Osteocyte (in vitro differentiated cells): Measurements from ENCODE around the gene PRDM16. TPM values are rescaled to one million over a fixed set of nuclear protein-coding genes. Genes with fewer than 3 reads are reported as not detected.

Experiments
- DNase-seq: peaks from one replicate; pipeline ENCODE4 v3.0.0; 2021; ENCODE audit warnings: mixed read lengths; ENCODE audit not compliant: unreplicated experiment; ENCODE audit errors: extremely low spot score
- H3K27ac Mint-ChIP-seq: one replicate; pipeline ENCODE4 v1.8.0; 2021; ENCODE audit warnings: mild to moderate bottlenecking, mixed read lengths; ENCODE audit not compliant: unreplicated experiment
- H3K27me3 Mint-ChIP-seq: one replicate; pipeline ENCODE4 v1.8.0; 2021; ENCODE audit warnings: mixed read lengths; ENCODE audit not compliant: unreplicated experiment
- H3K36me3 Mint-ChIP-seq: one replicate; pipeline ENCODE4 v1.8.0; 2021; ENCODE audit warnings: mixed read lengths; ENCODE audit not compliant: unreplicated experiment
- H3K4me1 Mint-ChIP-seq: one replicate; pipeline ENCODE4 v1.8.0; 2021; ENCODE audit warnings: mixed read lengths; ENCODE audit not compliant: unreplicated experiment
- H3K4me3 Mint-ChIP-seq: one replicate; pipeline ENCODE4 v1.8.0; 2021; ENCODE audit warnings: mild to moderate bottlenecking, moderate library complexity, mixed read lengths; ENCODE audit not compliant: unreplicated experiment
- H3K9me3 Mint-ChIP-seq: one replicate; pipeline ENCODE4 v1.8.0; 2021; ENCODE audit warnings: mixed read lengths; ENCODE audit not compliant: unreplicated experiment
- CTCF ChIP-seq: fragments of 200-600 bp; sonication (generic); IDR thresholded peaks from 2 replicates; pipeline ENCODE4 v1.5.0; 2021; ENCODE audit warnings: antibody characterized with exemption, mild to moderate bottlenecking, moderate library complexity
- total RNA-seq: library from RNA; stranded (reverse); gene quantifications from 2 replicates; pipeline ENCODE4 v1.2.1, GENCODE V29; 2021

The PRDM16 gene
- total RNA-seq, 1 donor from 2014 or later = 7.1 TPM

GRCh38 chr1:3038571-3039181 is 30.3 kb upstream of the PRDM16 start:
- no peaks in the 10 kb centered on the region for H3K36me3 Mint-ChIP-seq
- peaks cover 4% of the 10 kb centered on the region for H3K27me3 Mint-ChIP-seq
- H3K4me1 Mint-ChIP-seq = no peaks in the 10 kb centered on the region
- no peak for TF ChIP-seq CTCF
- DNase-seq = no peak
- no peak overlapping the region for H3K27ac Mint-ChIP-seq
- no peaks in the 10 kb centered on the region for H3K9me3 Mint-ChIP-seq
- no peak overlapping the region for H3K4me3 Mint-ChIP-seq

- Mint-ChIP-seq H3K27ac (no peak overlapping the region), H3K4me1 (no peaks in the 10 kb centered on the region), H3K36me3 (no peaks in the 10 kb centered on the region), H3K4me3 (no peak overlapping the region), H3K27me3 (peaks cover 11% of the 10 kb centered on the region), H3K9me3 (no peaks in the 10 kb centered on the region)
- no peak for TF ChIP-seq CTCF
- DNase-seq = no peak
Observed at GRCh38 chr1:3040004-3040403, 29.0 kb upstream of the PRDM16 start.

- TF ChIP-seq CTCF = no peak
- DNase-seq = no peak
- Mint-ChIP-seq H3K36me3 (no peaks in the 10 kb centered on the region), H3K4me3 (no peak overlapping the region), H3K27me3 (peaks cover 23% of the 10 kb centered on the region), H3K27ac (no peak overlapping the region), H3K4me1 (no peaks in the 10 kb centered on the region), H3K9me3 (no peaks in the 10 kb centered on the region)
Observed at GRCh38 chr1:3042481-3042880, 26.5 kb upstream of the PRDM16 start.

GRCh38 chr1:3049164-3049563 is 19.8 kb upstream of the PRDM16 start:
- H3K4me3 Mint-ChIP-seq = no peak overlapping the region
- TF ChIP-seq CTCF = no peak
- H3K9me3 Mint-ChIP-seq = no peaks in the 10 kb centered on the region
- no peak overlapping the region for H3K27ac Mint-ChIP-seq
- H3K27me3 Mint-ChIP-seq = peaks cover 35% of the 10 kb centered on the region
- no peaks in the 10 kb centered on the region for H3K36me3 Mint-ChIP-seq
- no peaks in the 10 kb centered on the region for H3K4me1 Mint-ChIP-seq
- DNase-seq = no peak

GRCh38 chr1:3049905-3050304 is 19.1 kb upstream of the PRDM16 start:
- peaks cover 37% of the 10 kb centered on the region for H3K27me3 Mint-ChIP-seq
- H3K9me3 Mint-ChIP-seq = no peaks in the 10 kb centered on the region
- TF ChIP-seq CTCF = no peak
- no peak for DNase-seq
- no peak overlapping the region for H3K27ac Mint-ChIP-seq
- H3K4me3 Mint-ChIP-seq = no peak overlapping the region
- no peaks in the 10 kb centered on the region for H3K4me1 Mint-ChIP-seq
- H3K36me3 Mint-ChIP-seq = no peaks in the 10 kb centered on the region
